ENCODE data around the gene FAF2. TPM values are rescaled to one million over a fixed set of nuclear protein-coding genes. Genes with fewer than 3 reads are reported as not detected.
"Not testable (repeated sequence)": the region's sequence is repeated elsewhere in the genome, so short reads cannot be mapped to it uniquely, and the experiment has no call there.

The FAF2 gene
- polyA plus RNA-seq, 3 donors: 45.7 to 52.5 (median 48.7) TPM

- DNase-seq: no peak
Measured at GRCh38 chr5:176446028-176446665, 2.0 kb upstream of the FAF2 start.

GRCh38 chr5:176446884-176447590, 1.1 kb upstream of the FAF2 start:
- DNase-seq: peak; percentile 12

GRCh38 chr5:176447591-176447977, 601 bp upstream of the FAF2 start:
- DNase-seq: no peak

- DNase-seq: no peak
Measured at GRCh38 chr5:176450077-176450476, 1.9 kb downstream of the FAF2 start.

GRCh38 chr5:176454724-176455394, 6.7 kb downstream of the FAF2 start:
- no peak for DNase-seq

GRCh38 chr5:176458904-176459561, 10.8 kb downstream of the FAF2 start:
- DNase-seq: no peak

GRCh38 chr5:176461349-176461748, 13.2 kb downstream of the FAF2 start:
- no peak for DNase-seq

GRCh38 chr5:176463113-176463764, 15.1 kb downstream of the FAF2 start:
- DNase-seq: no peak

GRCh38 chr5:176466245-176466871, 18.2 kb downstream of the FAF2 start:
- no peak for DNase-seq

- DNase-seq: no peak
Measured at GRCh38 chr5:176469296-176469695, 21.1 kb downstream of the FAF2 start.

- no peak for DNase-seq
Measured at GRCh38 chr5:176470539-176470938, 22.4 kb downstream of the FAF2 start.

GRCh38 chr5:176471098-176471497, 22.9 kb downstream of the FAF2 start:
- DNase-seq: no peak

GRCh38 chr5:176473335-176474006, 25.3 kb downstream of the FAF2 start:
- no peak for DNase-seq

GRCh38 chr5:176474476-176474875, 26.3 kb downstream of the FAF2 start:
- DNase-seq: no peak

GRCh38 chr5:176481711-176482110, 33.5 kb downstream of the FAF2 start:
- DNase-seq: no peak

- DNase-seq: no peak
Measured at GRCh38 chr5:176485176-176485575, 37.0 kb downstream of the FAF2 start.

GRCh38 chr5:176486189-176486757, 38.1 kb downstream of the FAF2 start:
- DNase-seq: no peak

- DNase-seq: not testable (repeated sequence)
Measured at GRCh38 chr5:176487160-176487559, 39.0 kb downstream of the FAF2 start.

- no peak for DNase-seq
Measured at GRCh38 chr5:176489077-176489476, 40.9 kb downstream of the FAF2 start.

GRCh38 chr5:176490301-176490700, 42.1 kb downstream of the FAF2 start:
- DNase-seq: no peak

- no peak for DNase-seq
Measured at GRCh38 chr5:176491101-176491502, 42.9 kb downstream of the FAF2 start.

Data from renal pelvis (tissue), 4 donors.